Activated CD4-positive, CD25-positive, alpha-beta regulatory T cell treated with anti-CD3 and anti-CD28 coated beads, Interleukin-2, amount 50 U/mL, for 16 hours (primary cell): Measurements from ENCODE around the gene TGIF2.
A peak's percentile ranks its signal among the peaks of the same experiment; 100 is the strongest.

Experiments used
- DNase-seq: peaks from one replicate; pipeline ENCODE4 v3.0.0-alpha.2; 2020; ENCODE audit warnings: low read depth, low spot score

The TGIF2 gene

GRCh38 chr20:36573103-36573797 lies at the start of gene TGIF2:
TGIF2 (plus strand) TSS chr20:36573597; CDS start chr20:36578775, 5,178 bp downstream.
- peak; percentile 77 for DNase-seq

GRCh38 chr20:36525620-36526365 lies 47.6 kb upstream of the TGIF2 start:
- DNase-seq, result no peak

- DNase-seq, result no peak
These were observed 46.8 kb upstream of the TGIF2 start for GRCh38 chr20:36526521-36527011.

- DNase-seq, result no peak
These were observed 45.9 kb upstream of the TGIF2 start for GRCh38 chr20:36527331-36528125.

GRCh38 chr20:36528176-36528874 lies 45.1 kb upstream of the TGIF2 start:
- DNase-seq, result no peak

- DNase-seq, result no peak
These were observed 44.5 kb upstream of the TGIF2 start for GRCh38 chr20:36528875-36529417.

GRCh38 chr20:36532388-36532787 lies 41.0 kb upstream of the TGIF2 start:
- DNase-seq, result no peak

- no peak for DNase-seq
These were observed 40.6 kb upstream of the TGIF2 start for GRCh38 chr20:36532822-36533221.

- no peak for DNase-seq
These were observed 35.2 kb upstream of the TGIF2 start for GRCh38 chr20:36538026-36538722.

- no peak for DNase-seq
These were observed 32.7 kb upstream of the TGIF2 start for GRCh38 chr20:36540551-36541211.

- no peak for DNase-seq
These were observed 32.1 kb upstream of the TGIF2 start, which contains the start of gene MYL9 for GRCh38 chr20:36541227-36541767. MYL9 (plus strand) TSS chr20:36541519; CDS start chr20:36544885, 3,366 bp downstream.

GRCh38 chr20:36541768-36542488 lies 31.5 kb upstream of the TGIF2 start:
- DNase-seq, result no peak

GRCh38 chr20:36542516-36543183 lies 30.7 kb upstream of the TGIF2 start:
- DNase-seq, result no peak

GRCh38 chr20:36543184-36544133 lies 29.9 kb upstream of the TGIF2 start:
- no peak for DNase-seq

GRCh38 chr20:36544134-36545018 lies 29.0 kb upstream of the TGIF2 start:
- DNase-seq, result no peak

GRCh38 chr20:36546111-36546736 lies 27.2 kb upstream of the TGIF2 start:
- no peak for DNase-seq
